Measurements from ENCODE around the gene SYT14.
"Not testable (repeated sequence)": the region's sequence is repeated elsewhere in the genome, so short reads cannot be mapped to it uniquely, and the experiment has no call there.

SYT14 gene

DNA sequence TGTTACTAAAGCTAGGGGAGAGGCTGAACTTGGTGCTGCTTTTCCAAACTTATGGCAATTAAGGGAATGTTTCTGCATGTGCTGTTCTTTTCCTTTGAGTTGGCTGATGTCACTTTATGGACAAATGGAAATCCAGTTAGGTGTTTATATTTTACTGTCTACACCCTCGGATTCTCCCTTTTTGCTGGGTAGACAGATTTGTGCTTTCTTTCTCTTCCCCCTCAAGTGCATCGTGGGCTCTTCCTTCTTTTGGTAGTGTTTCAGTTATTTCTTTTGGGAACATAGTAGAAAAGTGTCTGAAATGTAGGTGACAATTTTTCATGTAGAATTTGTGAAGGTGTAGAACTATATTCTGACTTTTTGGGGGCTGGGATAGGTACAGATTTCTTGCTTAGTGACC, 22.9 kb downstream of the SYT14 start:
- no peak overlapping the region for H2AFZ ChIP-seq (ENCODE audit: low read depth)
- no peaks in the 10 kb centered on the region for H4K20me1 ChIP-seq (ENCODE audit: insufficient read depth)
- H3K27ac ChIP-seq = no peak overlapping the region
- H3K4me2 ChIP-seq = no peak overlapping the region
- H3K79me2 ChIP-seq (ENCODE audit: insufficient read depth, low read depth) = no peaks in the 10 kb centered on the region
- no peaks in the 10 kb centered on the region for H3K36me3 ChIP-seq (ENCODE audit: insufficient read depth)
- H3K9ac ChIP-seq = no peak overlapping the region
- TF ChIP-seq, protein P1, sequence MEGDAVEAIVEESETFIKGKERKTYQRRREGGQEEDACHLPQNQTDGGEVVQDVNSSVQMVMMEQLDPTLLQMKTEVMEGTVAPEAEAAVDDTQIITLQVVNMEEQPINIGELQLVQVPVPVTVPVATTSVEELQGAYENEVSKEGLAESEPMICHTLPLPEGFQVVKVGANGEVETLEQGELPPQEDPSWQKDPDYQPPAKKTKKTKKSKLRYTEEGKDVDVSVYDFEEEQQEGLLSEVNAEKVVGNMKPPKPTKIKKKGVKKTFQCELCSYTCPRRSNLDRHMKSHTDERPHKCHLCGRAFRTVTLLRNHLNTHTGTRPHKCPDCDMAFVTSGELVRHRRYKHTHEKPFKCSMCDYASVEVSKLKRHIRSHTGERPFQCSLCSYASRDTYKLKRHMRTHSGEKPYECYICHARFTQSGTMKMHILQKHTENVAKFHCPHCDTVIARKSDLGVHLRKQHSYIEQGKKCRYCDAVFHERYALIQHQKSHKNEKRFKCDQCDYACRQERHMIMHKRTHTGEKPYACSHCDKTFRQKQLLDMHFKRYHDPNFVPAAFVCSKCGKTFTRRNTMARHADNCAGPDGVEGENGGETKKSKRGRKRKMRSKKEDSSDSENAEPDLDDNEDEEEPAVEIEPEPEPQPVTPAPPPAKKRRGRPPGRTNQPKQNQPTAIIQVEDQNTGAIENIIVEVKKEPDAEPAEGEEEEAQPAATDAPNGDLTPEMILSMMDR (conservative IDR thresholded peaks at IDR 0.05; ENCODE audit: low read depth, low read length) = no peak
- no peaks in the 10 kb centered on the region for H3K4me1 ChIP-seq (ENCODE audit: low read depth, poor library complexity, severe bottlenecking)
- no peak overlapping the region for H3K4me3 ChIP-seq (IDR thresholded peaks at IDR 0.05; ENCODE audit: insufficient read depth, low read depth, low read length)
- H3K27me3 ChIP-seq (ENCODE audit: insufficient read depth, low read depth) = no peaks in the 10 kb centered on the region

DNA sequence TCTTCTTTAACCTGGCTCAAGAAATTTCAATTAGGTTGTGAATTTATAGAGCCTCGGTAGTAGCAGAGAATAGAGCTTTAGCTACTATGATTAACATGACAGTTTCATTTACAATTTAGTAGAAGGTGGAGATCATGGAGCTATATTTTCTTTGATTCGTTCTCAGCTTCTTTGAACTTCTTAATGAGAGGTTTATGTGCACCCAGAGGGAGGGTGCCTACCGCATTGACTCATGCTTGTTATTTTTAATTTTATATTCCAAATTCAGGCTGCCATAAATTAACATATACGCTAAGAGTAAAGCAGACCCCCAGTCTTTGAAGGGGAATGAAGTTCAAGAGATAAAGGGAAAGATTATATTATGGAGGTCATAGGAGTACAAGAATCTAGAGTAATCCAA, 24.4 kb downstream of the SYT14 start:
- Histone ChIP-seq H3K27ac (no peak overlapping the region), H3K4me2 (no peak overlapping the region), H3K9ac (no peak overlapping the region), H4K20me1 (ENCODE audit: insufficient read depth) (no peaks in the 10 kb centered on the region), H2AFZ (ENCODE audit: low read depth) (no peak overlapping the region), H3K27me3 (ENCODE audit: insufficient read depth, low read depth) (no peaks in the 10 kb centered on the region), H3K36me3 (ENCODE audit: insufficient read depth) (no peaks in the 10 kb centered on the region), H3K4me3 (IDR thresholded peaks at IDR 0.05; ENCODE audit: insufficient read depth, low read depth, low read length) (no peak overlapping the region), H3K4me1 (ENCODE audit: low read depth, poor library complexity, severe bottlenecking) (no peaks in the 10 kb centered on the region), H3K79me2 (ENCODE audit: insufficient read depth, low read depth) (no peaks in the 10 kb centered on the region)
- TF ChIP-seq, protein P1 (conservative IDR thresholded peaks at IDR 0.05; ENCODE audit: low read depth, low read length) = no peak

DNA sequence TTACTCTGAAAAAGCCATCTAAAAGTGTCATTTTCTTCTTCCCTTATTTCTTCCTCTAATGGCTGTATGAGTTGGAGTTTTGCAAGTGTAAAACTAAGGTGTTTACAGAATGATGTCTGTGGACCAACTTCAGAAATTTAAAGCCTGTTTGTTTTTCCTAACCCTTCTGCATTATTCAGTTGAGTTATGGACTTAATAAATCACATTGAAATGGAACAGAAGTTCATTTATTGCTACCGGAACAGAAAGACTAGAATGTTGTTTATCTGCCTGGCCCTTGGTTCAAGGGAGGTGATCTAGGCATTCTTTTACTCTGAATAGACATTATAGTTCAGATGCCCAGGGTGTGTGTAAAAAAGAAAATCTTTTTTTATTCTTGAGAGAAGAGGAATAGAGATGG, 24.8 kb downstream of the SYT14 start:
- Histone ChIP-seq H4K20me1 (ENCODE audit: insufficient read depth) (no peaks in the 10 kb centered on the region), H3K27ac (no peak overlapping the region), H3K9ac (no peak overlapping the region), H3K36me3 (ENCODE audit: insufficient read depth) (no peaks in the 10 kb centered on the region), H3K79me2 (ENCODE audit: insufficient read depth, low read depth) (no peaks in the 10 kb centered on the region), H3K4me1 (ENCODE audit: low read depth, poor library complexity, severe bottlenecking) (no peaks in the 10 kb centered on the region), H3K4me2 (no peak overlapping the region), H3K27me3 (ENCODE audit: insufficient read depth, low read depth) (no peaks in the 10 kb centered on the region), H2AFZ (ENCODE audit: low read depth) (no peak overlapping the region), H3K4me3 (IDR thresholded peaks at IDR 0.05; ENCODE audit: insufficient read depth, low read depth, low read length) (no peak overlapping the region)
- TF ChIP-seq, protein P1 (conservative IDR thresholded peaks at IDR 0.05; ENCODE audit: low read depth, low read length) = no peak

DNA sequence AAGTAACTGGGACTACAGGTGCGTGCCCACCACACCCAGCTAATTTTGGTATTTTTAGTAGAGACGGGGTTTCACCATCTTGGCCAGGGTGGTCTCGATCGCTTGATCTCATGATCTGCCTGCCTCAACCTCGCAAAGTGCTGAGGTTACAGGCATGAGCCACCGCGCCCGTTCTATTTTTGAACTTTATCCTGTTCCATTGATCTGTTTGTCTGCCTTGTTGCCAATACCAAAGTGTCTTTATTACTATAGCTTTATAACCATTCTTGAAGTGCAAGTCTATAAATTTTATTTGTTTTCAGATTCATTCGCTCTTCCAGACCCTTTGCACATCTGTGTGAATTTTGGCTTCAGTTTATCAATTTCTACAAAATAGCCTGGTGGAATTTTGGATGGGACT, 28.0 kb downstream of the SYT14 start:
- no peak overlapping the region for H3K4me2 ChIP-seq
- TF ChIP-seq, protein P1 (conservative IDR thresholded peaks at IDR 0.05; ENCODE audit: low read depth, low read length) = no peak
- H3K79me2 ChIP-seq (ENCODE audit: insufficient read depth, low read depth) = no peaks in the 10 kb centered on the region
- no peak overlapping the region for H3K27ac ChIP-seq
- H2AFZ ChIP-seq (ENCODE audit: low read depth) = no peak overlapping the region
- no peaks in the 10 kb centered on the region for H3K4me1 ChIP-seq (ENCODE audit: low read depth, poor library complexity, severe bottlenecking)
- H3K9ac ChIP-seq = no peak overlapping the region
- no peaks in the 10 kb centered on the region for H3K36me3 ChIP-seq (ENCODE audit: insufficient read depth)
- H3K27me3 ChIP-seq (ENCODE audit: insufficient read depth, low read depth) = no peaks in the 10 kb centered on the region
- H4K20me1 ChIP-seq (ENCODE audit: insufficient read depth) = no peaks in the 10 kb centered on the region
- no peak overlapping the region for H3K4me3 ChIP-seq (IDR thresholded peaks at IDR 0.05; ENCODE audit: insufficient read depth, low read depth, low read length)

DNA sequence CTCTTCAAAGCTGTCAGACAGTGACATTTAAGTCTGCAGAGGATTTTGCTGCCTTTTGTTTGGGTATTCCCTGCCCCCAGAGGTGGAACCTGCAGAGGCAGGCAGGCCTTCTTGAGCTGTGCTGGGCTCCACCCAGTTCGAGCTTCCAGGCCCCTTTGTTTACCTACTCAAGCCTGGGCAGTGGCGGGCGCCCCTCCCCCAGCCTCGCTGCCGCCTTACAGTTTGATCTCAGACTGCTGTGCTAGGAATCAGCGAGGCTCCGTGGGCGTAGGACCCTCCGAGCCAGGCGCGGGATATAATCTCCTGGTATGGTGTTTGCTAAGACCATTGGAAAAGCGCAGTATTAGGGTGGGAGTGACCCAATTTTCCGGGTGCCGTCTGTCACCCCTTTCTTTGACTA, 40.7 kb downstream of the SYT14 start:
- not testable (repeated sequence) for H3K4me2 ChIP-seq; H3K36me3 ChIP-seq (ENCODE audit: insufficient read depth); H3K27ac ChIP-seq; H3K4me1 ChIP-seq (ENCODE audit: low read depth, poor library complexity, severe bottlenecking); H3K9ac ChIP-seq; H2AFZ ChIP-seq (ENCODE audit: low read depth); H4K20me1 ChIP-seq (ENCODE audit: insufficient read depth); H3K79me2 ChIP-seq (ENCODE audit: insufficient read depth, low read depth); H3K27me3 ChIP-seq (ENCODE audit: insufficient read depth, low read depth); H3K4me3 ChIP-seq (IDR thresholded peaks at IDR 0.05; ENCODE audit: insufficient read depth, low read depth, low read length)

Measured in KMS-11 (cell line).